GM12873 (cell line): ENCODE measurements around the gene IER3.

Experiments used
- TF ChIP-seq, protein P1 (sequence below): IDR thresholded peaks from 2 replicates; pipeline ENCODE4 v1.5.1; 2012; ENCODE audit warnings: low read depth, mild to moderate bottlenecking, moderate library complexity, low read length, control low read depth; ENCODE audit not compliant: insufficient read depth; ENCODE audit errors: missing control alignments

Gene IER3

DNA sequence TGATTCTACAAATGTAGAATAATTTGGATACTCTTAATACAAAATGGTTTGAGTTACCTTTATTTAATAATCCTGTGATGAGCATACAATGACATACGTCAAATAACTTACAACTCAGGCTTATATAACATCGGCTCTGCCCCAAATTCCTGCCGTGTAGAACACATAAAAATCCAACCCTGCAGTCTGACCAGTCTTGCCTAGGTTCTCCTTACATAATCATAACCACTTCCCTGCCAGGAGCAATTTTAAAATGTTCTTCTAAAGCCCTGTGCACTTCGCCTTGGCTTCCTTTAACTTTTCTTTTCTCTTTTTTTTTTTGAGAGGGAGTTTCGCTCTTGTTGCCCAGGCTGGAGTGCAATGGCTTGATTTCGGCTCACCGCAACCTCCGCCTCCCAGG is 16.2 kb upstream of the IER3 start:
- TF ChIP-seq, protein P1, sequence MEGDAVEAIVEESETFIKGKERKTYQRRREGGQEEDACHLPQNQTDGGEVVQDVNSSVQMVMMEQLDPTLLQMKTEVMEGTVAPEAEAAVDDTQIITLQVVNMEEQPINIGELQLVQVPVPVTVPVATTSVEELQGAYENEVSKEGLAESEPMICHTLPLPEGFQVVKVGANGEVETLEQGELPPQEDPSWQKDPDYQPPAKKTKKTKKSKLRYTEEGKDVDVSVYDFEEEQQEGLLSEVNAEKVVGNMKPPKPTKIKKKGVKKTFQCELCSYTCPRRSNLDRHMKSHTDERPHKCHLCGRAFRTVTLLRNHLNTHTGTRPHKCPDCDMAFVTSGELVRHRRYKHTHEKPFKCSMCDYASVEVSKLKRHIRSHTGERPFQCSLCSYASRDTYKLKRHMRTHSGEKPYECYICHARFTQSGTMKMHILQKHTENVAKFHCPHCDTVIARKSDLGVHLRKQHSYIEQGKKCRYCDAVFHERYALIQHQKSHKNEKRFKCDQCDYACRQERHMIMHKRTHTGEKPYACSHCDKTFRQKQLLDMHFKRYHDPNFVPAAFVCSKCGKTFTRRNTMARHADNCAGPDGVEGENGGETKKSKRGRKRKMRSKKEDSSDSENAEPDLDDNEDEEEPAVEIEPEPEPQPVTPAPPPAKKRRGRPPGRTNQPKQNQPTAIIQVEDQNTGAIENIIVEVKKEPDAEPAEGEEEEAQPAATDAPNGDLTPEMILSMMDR: no peak

DNA sequence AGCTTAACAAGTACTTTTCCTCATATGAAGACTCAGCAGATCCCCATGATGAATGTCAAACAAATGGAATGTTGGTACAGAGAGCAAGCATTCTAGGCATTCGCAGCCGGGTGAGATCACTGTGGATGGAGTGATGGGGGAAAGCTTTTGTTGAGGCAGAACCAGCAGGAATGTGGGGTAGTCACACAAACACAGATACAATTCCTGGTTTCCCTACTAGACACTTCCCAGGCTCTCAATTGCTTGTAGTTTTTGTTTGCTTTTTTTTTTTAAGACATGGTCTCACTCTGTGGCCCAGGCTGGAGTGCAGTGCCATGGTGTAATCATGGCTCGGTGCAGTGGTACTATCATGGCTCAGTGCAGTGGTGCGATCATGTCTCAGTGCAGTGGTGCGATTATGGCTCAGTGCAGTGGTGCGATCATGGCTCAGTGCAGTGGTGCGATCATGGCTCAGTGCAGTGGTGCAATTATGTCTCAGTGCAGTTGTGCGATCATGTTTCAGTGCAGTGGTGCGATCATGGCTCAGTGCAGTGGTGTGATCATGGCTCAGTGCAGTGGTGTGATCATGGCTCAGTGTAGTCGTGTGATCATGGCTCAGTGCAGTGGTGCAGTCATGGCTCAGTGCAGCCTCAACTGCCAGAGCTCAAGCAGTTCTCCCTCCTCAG is 15.4 kb upstream of the IER3 start:
- TF ChIP-seq, protein P1: no peak

DNA sequence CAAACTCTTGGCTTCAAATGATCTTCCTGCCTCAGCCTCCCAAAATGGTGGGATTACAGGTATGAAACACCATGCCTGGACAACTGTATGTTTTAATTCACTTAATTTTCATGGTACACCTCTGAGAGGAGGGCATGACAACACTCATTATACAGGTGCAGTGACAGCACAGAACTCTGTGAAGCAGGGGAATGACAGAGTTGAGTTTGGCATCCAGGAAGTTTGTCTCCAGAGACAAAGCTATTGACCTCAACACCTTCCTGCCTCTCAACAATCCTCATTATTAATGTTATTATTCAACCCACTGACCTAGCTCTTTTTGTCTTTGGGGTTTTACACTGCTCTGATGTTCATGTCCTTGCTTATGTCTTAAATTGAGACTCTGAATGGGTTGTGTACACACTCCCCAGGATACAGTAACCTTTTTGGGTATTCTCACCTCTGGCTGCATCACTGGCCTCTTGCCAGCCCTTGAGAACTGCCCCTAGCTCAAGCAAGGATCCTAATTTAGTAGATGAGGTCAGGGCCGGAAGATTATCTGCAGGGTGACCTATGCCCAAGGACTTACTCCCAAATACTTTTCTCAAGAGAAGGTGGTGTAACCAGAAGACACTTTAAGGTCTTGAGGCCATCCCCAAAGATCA is 13.0 kb upstream of the IER3 start:
- TF ChIP-seq, protein P1: no peak

DNA sequence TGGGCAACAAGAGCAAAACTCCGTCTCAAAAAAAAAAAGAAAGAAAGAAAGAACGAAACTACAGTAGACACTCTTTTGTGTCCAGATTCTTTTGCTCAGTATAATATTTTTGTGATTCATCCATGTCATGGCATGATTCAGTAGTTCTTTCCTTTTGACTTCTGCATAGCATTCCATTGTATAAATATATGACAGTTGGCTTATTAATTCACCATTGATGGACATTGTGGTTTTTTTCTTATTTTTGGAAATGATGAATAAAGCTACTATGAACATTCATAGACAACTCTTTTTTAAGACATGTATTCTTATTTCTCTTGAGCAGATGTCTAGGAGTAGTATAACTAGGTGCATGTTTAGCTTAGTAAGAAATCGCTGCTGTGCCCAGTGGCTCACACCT is 10.3 kb upstream of the IER3 start:
- TF ChIP-seq, protein P1: no peak

DNA sequence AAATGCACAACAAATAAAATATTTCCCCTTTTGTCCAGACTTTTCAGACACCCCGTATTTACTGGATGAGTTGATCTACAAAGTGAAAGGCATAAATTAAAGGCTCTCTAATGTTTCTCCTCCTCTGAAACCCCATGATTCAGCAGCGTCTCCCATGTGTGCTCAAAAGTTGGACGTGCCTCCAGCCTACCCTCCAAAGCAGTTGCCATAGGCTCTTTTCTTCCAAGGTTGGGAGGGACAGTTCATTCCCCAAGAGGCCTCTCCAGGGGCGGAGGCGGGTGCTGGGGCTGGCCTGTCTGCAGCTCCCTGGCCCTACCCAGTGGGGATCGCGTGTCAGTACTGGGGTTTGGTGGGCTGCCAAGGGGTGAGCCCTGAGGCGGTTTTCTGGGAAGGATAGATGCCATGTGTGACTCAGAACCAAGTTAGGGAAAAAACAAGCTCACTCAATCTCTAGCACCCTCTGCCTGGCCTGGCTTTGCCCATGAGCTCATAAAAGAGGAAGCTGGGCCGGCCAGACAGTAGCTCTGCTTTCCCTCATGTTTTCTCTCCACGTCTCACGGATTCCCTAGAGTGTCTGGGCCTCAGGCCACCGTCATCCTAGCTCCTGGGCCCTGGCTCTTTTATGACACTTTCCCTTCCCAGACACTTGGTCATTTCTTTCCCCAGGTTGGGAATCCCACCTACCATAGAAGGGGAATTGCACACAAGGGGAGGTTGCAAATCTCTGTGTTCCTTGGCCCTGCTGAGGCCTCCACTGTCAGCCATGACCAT is 8.0 kb upstream of the IER3 start:
- TF ChIP-seq, protein P1: no peak

DNA sequence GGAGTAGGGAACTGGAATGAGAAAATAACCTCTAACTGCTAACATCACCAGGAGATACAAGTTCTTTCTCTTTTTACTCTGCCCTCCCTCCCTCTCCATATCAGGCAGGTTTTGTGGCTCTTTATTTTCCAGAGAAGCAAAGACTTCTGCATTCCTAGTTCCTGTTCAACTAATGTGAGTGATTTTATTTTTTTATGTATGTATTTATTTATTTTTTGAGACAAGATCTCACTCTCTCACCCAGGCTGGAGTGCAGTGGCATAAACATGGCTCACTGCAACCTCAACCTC is 6.0 kb upstream of the IER3 start:
- TF ChIP-seq, protein P1: no peak

DNA sequence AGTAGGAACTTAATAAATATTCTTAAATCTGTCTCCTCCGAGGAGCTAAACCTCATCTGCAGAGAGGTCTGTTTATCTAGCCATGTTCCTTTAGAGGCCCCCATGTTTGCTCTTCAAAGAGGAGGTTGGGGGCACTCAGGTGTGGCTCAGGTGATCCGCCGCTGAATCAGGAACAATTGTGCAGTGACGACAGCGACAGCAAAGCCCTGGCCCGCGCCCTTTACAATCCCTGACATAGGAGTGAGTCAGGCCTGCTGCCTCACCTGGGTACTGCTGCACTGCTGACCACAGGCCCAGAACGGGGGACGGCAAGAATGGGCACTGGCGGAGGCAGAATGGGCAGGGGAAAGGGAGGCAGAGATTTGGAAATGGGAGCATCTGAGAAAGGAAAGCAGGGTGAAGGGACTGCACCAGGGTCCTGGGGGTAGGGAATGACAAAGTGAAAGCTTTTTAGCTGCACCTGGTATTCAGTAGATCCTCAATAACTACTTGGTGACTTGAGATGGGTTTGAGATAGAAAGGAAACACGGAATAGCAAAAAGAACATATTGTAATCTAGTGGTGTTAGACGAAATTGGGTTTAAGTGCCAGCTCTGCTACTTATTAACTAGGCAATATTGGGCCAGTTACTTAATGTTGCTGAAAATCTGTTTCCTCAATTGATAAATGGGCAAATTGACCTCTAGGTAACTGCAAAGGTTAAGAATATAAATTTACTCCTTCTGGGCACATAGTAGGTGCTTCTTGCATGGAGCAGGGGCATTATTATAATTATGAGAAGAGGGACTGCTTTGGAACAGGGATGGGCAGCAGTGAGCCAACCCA is 5.4 kb upstream of the IER3 start:
- TF ChIP-seq, protein P1: no peak
